Head of caudate nucleus (tissue), 42 donors: ENCODE data around the gene B4GALT1.

Source experiments
- DNase-seq, 42 donors: peaks; one replicate each; pipeline versions ENCODE4 v3.0.0 to v3.0.0-alpha.2; 2020 to 2021; ENCODE audit warnings: mixed read lengths in 7 of 42
- intact Hi-C: fragments of 100-400 bp; cut with DNase I; formaldehyde crosslinking; loops from one replicate; pipeline ENCODE4 v1.15.0; 2022

The B4GALT1 gene

GRCh38 chr9:33131790-33132772, 35.1 kb downstream of the B4GALT1 start:
- intact Hi-C loops: no loop called here
- DNase-seq: peak in 13 of 42 donors; percentile 13 to 64 (median 42)

- no peak for DNase-seq
- intact Hi-C loops: no loop called here
Observed at GRCh38 chr9:33130961-33131789, 36.0 kb downstream of the B4GALT1 start.

- DNase-seq: no peak
Observed at GRCh38 chr9:33129886-33130881, 37.0 kb downstream of the B4GALT1 start.

GRCh38 chr9:33129251-33129885, 37.8 kb downstream of the B4GALT1 start:
- intact Hi-C loops: no loop called here
- no peak for DNase-seq

More at GRCh38 chr9:33129886-33130881, 37.0 kb downstream of the B4GALT1 start:
- intact Hi-C loops: no loop called here

GRCh38 chr9:33128570-33128969, 38.6 kb downstream of the B4GALT1 start:
- no peak for DNase-seq
- intact Hi-C loops: no loop called here

- peak in 8 of 42 donors; percentile 14 to 63 (median 35) for DNase-seq
- intact Hi-C loops: no loop called here
Observed at GRCh38 chr9:33127881-33128280, 39.3 kb downstream of the B4GALT1 start.

- DNase-seq: no peak
Observed at GRCh38 chr9:33125871-33126823, 41.0 kb downstream of the B4GALT1 start.

GRCh38 chr9:33125461-33125860, 41.7 kb downstream of the B4GALT1 start:
- intact Hi-C loops: no loop called here
- DNase-seq: no peak

More at GRCh38 chr9:33125871-33126823, 41.0 kb downstream of the B4GALT1 start:
- intact Hi-C loops: no loop called here

- DNase-seq: peak in 28 of 42 donors; percentile 15 to 86 (median 46)
Observed at GRCh38 chr9:33124751-33125381, 42.3 kb downstream of the B4GALT1 start.

GRCh38 chr9:33124046-33124445, 43.1 kb downstream of the B4GALT1 start:
- intact Hi-C loops: no loop called here
- DNase-seq: no peak

More at GRCh38 chr9:33124751-33125381, 42.3 kb downstream of the B4GALT1 start:
- intact Hi-C loops: no loop called here

- DNase-seq: no peak
- intact Hi-C loops: no loop called here
Observed at GRCh38 chr9:33123407-33124031, 43.6 kb downstream of the B4GALT1 start.

- intact Hi-C loops: no loop called here
- DNase-seq: no peak
Observed at GRCh38 chr9:33120620-33121019, 46.5 kb downstream of the B4GALT1 start.

GRCh38 chr9:33117796-33118195, 49.3 kb downstream of the B4GALT1 start:
- intact Hi-C loops: no loop called here
- DNase-seq: no peak

GRCh38 chr9:33117306-33117705, 49.8 kb downstream of the B4GALT1 start:
- no peak for DNase-seq
- intact Hi-C loops: no loop called here

- no peak for DNase-seq
- intact Hi-C loops: no loop called here
Observed at GRCh38 chr9:33116860-33117259, 50.3 kb downstream of the B4GALT1 start.

- intact Hi-C loops: no loop called here
- DNase-seq: peak in 2 of 42 donors; percentile 1 to 34
Observed at GRCh38 chr9:33114746-33115145, 52.4 kb downstream of the B4GALT1 start.
